GM23248 (cell line): ENCODE data around the gene EIF2B4.
"Not testable (repeated sequence)": the region's sequence is repeated elsewhere in the genome, so short reads cannot be mapped to it uniquely, and the experiment has no call there.

Experiments used
- EZH2 ChIP-seq: fragments of 200-600 bp; sonication (generic); IDR thresholded peaks from 2 replicates; pipeline ENCODE4 v1.6.1; 2018; ENCODE audit warnings: antibody characterized with exemption, mild to moderate bottlenecking; ENCODE audit not compliant: insufficient read depth, poor library complexity, severe bottlenecking
- EZH2phosphoT487 ChIP-seq: fragments of 200-600 bp; sonication (generic); IDR thresholded peaks from 2 replicates; pipeline ENCODE4 v1.6.1; 2018; ENCODE audit warnings: antibody characterized with exemption, moderate library complexity, mild to moderate bottlenecking, low read depth; ENCODE audit not compliant: insufficient read depth

- TF ChIP-seq EZH2, EZH2phosphoT487: not testable (repeated sequence)
Measured at GRCh38 chr2:27319839-27320238, 50.3 kb downstream of the EIF2B4 start.
